Measurements from ENCODE around the gene EML6. TPM values are rescaled to one million over a fixed set of nuclear protein-coding genes. Genes with fewer than 3 reads are reported as not detected.
A peak's percentile ranks its signal among the peaks of the same experiment; 100 is the strongest.

EML6 gene
- total and polyA plus RNA-seq, 5 experiments from 2014 or later, result 0.03 to 3.3 (median 1.4) TPM; not detected in 2

DNA sequence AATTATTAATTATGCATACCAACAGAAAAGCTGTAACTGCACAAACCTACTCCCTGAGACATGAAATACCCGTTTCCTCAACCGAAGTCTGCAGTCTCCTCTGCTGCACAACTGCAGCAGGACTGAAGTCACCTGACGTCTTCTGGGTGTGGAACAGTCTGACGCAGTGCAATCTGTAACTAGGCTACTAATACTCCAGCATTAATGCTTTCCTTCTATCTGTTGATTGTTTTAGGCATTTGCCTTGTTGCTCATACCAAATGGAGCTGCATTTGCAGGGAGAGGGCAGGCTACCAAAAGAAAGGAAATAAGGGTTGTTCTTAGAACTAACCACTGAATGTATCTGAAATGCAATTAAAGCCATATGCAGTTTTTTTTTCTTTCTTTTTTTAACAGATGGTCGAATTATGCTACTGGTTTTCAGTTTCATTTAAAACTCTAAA, 286.7 kb downstream of the EML6 start:
- H3K27me3 Mint-ChIP-seq, result no peaks in the 10 kb centered on the region
- H3K27ac Mint-ChIP-seq, result peak overlapping the region; percentile 35 to 98 (median 93)
- POLR2A ChIA-PET, result interaction anchor here (0.6 to 1.6 kb wide), 5 partner anchors 40 to 509 kb away, joined by 3 to 7 read pairs (median 3); partner anchors contain the start of genes CFAP36 and RTN4
- DNase-seq (peak; percentile 9 to 66 (median 50)), ATAC-seq (peak; percentile 94 to 96)
- H3K4me3 Mint-ChIP-seq, result peak overlapping the region; percentile 82 to 100 (median 92)
- H3K36me3 Mint-ChIP-seq, result peaks cover 0 to 1% (median 0%) of the 10 kb centered on the region in 3 donors
- H3K9me3 Mint-ChIP-seq, result no peaks in the 10 kb centered on the region
- peaks cover 29 to 89% (median 64%) of the 10 kb centered on the region in 4 donors for H3K4me1 Mint-ChIP-seq

DNA sequence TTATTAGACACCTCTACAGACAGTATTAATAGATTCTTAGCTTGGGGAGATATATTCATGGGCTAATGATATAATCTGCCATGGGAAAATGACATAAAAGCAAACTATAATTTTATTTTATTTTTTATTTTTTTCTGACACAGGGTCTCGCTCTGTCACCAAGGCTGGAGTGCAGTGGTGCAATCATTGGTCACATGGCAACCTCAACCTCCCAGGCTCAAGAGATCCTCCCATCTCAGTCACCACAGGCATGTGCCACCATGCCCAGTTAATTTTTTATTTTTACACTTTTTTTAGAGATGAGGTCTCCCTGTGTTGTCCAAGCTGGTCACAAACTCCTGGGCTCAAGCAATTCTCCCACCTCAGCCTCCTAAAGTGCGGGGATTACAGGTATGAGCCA, 287.5 kb downstream of the EML6 start:
- H3K27me3 Mint-ChIP-seq, result no peaks in the 10 kb centered on the region
- peaks cover 0 to 1% (median 0%) of the 10 kb centered on the region in 3 donors for H3K36me3 Mint-ChIP-seq
- H3K4me3 Mint-ChIP-seq, result peak overlapping the region in 9 of 10 donors; percentile 55 to 100 (median 94)
- DNase-seq, result no peak
- POLR2A ChIA-PET, result interaction anchor here (0.7 to 1.6 kb wide), 3 partner anchors 9 to 165 kb away, joined by 3 to 7 read pairs (median 3); partner anchors contain the start of gene RTN4
- H3K4me1 Mint-ChIP-seq, result peaks cover 27 to 83% (median 62%) of the 10 kb centered on the region in 4 donors
- H3K9me3 Mint-ChIP-seq, result no peaks in the 10 kb centered on the region
- ATAC-seq, result no peak
- H3K27ac Mint-ChIP-seq, result peak overlapping the region; percentile 35 to 98 (median 93)

DNA sequence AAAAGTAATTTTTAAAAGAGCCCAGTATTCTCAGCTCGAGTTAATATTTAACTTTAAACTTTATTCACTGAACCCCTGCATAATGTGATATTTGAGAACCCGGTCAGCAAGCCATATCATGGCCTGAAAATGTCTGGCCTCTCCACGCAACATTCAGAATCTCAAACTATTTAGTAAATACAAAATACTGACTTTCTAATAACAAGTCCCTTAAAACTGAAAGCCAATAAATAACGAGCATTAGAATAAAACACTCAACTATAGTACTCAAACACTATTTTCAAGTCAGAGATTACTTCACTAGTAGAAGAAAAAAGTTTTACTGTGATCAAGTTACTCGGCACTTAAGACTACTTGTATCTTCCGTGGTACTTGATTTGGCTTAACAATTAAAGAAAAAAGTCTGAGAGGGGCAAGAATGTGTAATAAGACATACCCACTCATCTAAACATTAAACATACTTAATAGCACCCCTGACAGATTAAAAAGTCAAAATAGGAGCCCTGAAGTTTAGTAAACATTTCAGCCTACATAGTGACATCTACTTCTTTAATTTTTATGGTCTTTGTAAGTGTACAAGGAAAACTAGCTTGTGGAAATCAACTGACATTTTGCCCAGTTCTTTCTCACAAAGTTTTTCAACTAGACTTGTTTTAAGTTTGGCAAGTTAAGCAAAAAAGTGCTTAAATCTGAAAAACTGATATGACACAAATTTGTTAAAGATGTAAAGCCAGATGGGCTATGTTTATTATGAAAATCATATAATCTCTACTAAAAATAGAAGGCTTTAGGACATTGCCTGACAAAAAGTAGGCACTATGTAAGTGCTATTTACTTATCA, 288.6 kb downstream of the EML6 start:
- Mint-ChIP-seq H3K27me3 (no peaks in the 10 kb centered on the region), H3K4me1 (peaks cover 19 to 72% (median 50%) of the 10 kb centered on the region in 4 donors), H3K9me3 (no peaks in the 10 kb centered on the region), H3K27ac (peak overlapping the region; percentile 35 to 93 (median 75)), H3K36me3 (peaks cover 0 to 1% (median 0%) of the 10 kb centered on the region in 3 donors), H3K4me3 (peak overlapping the region in 6 of 10 donors; percentile 3 to 55 (median 24))
- DNase-seq, result no peak
- POLR2A ChIA-PET, result interaction anchor here (1.0 kb wide), 1 partner anchor 10 kb away, joined by 3 read pairs; no protein-coding TSS in a partner anchor
- ATAC-seq, result no peak

DNA sequence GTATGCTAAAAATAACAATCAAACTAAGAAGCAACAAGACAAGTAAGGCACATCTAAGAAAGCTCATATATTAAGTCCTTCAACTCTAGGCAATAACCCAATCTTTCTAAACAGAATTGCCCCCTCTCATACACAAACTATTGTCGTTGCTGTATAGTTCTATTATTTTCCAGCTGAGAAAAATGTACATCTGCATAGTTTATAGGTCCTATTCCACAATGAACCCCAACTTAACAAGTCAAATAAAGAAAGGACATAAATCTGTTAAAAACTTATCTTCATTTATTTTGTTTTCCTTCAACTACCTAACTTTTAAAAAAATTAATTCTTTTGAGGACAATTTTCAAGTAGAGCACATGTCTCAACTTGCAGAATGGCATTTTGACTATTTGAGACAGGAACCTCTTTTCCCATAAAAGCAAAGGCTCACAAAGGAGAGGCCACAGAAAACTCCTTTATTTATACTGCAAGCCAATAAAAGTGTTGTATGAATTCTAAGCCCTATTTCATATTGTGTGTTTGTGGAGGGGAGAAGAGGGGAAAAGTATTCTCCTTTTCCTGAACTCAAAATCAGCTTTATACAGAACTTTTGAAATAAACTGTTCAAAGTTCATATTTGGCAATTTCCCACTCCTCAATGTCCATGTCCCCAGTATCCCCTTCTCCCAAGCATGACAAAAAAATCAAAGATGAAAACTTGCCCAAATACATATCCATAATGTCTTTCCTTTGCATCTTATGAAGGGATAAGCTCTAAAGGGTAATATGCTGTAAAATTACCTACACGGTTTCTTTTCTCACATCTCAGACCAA, 289.4 kb downstream of the EML6 start:
- peak overlapping the region in 8 of 10 donors; percentile 61 to 93 (median 74) for H3K27ac Mint-ChIP-seq
- peaks cover 11 to 70% (median 47%) of the 10 kb centered on the region in 4 donors for H3K4me1 Mint-ChIP-seq
- peaks cover 0 to 1% (median 0%) of the 10 kb centered on the region in 3 donors for H3K36me3 Mint-ChIP-seq
- no peaks in the 10 kb centered on the region for H3K9me3 Mint-ChIP-seq
- no peaks in the 10 kb centered on the region for H3K27me3 Mint-ChIP-seq
- DNase-seq, result no peak
- POLR2A ChIA-PET, result interaction anchor here (1.2 kb wide), 1 partner anchor 159 kb away, joined by 4 read pairs; no protein-coding TSS in a partner anchor
- no peak for ATAC-seq
- H3K4me3 Mint-ChIP-seq, result peak overlapping the region in 4 of 10 donors; percentile 9 to 40 (median 22)

DNA sequence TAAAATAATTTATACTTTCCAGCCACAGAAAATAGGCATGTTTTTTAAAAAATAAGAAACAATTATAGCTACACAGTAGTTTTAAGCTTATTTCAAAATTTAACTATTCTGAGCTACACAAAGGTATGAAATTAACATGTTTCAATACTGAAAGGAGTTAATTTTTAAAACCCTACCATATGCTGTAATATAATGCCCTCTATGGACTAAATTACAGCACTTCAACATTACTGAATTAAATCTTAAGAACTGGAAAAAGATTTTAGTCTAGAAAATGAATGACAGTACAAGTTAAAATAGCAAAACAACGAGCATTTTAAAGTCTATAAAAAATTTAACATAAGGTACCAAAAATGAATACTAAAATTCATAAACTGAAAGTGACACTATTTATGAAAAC, 290.5 kb downstream of the EML6 start:
- peaks cover under 1 to 4% (median 2%) of the 10 kb centered on the region in 3 donors for H3K36me3 Mint-ChIP-seq
- peaks cover 11 to 69% (median 53%) of the 10 kb centered on the region in 4 donors for H3K4me1 Mint-ChIP-seq
- no peak overlapping the region for H3K4me3 Mint-ChIP-seq
- POLR2A ChIA-PET, result interaction anchor here (1.3 kb wide), 1 partner anchor 154 kb away, joined by 3 read pairs; no protein-coding TSS in a partner anchor
- DNase-seq, result no peak
- no peaks in the 10 kb centered on the region for H3K9me3 Mint-ChIP-seq
- no peaks in the 10 kb centered on the region for H3K27me3 Mint-ChIP-seq
- peak overlapping the region in 1 of 10 donors; percentile 86 for H3K27ac Mint-ChIP-seq
- ATAC-seq, result no peak

DNA sequence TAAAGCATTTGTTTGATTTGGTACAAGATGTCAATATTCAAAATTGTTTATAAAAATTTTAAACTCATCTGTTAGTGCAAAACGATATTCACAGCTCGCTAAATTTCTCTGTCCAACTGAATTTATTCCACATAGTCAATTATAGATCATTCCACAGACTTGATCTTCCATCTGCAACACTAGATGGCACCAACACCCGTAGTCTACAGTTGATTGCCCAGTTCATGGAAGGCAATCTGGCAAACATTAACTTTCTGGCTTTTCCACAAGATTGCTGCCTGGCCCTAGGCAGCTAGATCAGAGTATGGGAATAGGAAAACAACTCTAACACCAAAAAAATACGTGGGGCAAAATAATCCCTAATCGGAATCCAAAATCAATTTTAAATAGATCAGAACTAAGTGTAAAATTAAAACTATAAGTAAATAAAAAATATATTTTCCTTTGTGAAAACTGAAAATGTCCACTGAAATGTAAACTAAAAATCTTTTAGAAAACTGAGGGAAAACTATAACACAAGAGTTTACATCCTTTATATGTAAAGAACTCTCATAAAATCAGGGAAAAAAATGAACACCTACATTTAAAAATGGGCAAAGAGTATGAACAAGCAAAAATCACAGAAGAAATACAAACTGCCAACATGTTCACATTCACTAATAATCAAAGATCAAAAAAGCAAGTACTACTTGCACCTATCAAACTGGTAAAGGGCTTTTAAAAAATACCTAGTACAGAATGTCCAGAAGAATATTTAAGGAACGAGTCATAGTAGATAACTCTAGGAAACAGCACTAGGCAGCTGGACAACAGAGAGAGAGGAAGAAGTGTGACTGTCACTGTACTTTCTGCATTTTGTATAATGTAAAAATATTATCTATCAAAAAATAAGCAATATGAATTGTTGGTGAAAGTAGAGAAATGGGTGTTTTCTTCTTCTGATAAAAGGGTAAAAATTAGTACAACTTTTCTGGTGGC, 291.8 kb downstream of the EML6 start:
- Mint-ChIP-seq H3K4me1 (peaks cover 10 to 72% (median 55%) of the 10 kb centered on the region in 4 donors), H3K9me3 (peaks cover 0 to 13% (median 2%) of the 10 kb centered on the region in 9 donors), H3K36me3 (peaks cover 13 to 17% (median 15%) of the 10 kb centered on the region in 3 donors), H3K27ac (peak overlapping the region in 3 of 10 donors; percentile 4 to 74 (median 37)), H3K27me3 (no peaks in the 10 kb centered on the region), H3K4me3 (no peak overlapping the region)
- peak; percentile 25 to 41 for ATAC-seq
- POLR2A ChIA-PET, result interaction anchor here (0.6 to 0.7 kb wide), 2 partner anchors 169 to 680 kb away, joined by 4 read pairs; no protein-coding TSS in a partner anchor
- DNase-seq, result peak in 8 of 10 donors; percentile 11 to 71 (median 44)

DNA sequence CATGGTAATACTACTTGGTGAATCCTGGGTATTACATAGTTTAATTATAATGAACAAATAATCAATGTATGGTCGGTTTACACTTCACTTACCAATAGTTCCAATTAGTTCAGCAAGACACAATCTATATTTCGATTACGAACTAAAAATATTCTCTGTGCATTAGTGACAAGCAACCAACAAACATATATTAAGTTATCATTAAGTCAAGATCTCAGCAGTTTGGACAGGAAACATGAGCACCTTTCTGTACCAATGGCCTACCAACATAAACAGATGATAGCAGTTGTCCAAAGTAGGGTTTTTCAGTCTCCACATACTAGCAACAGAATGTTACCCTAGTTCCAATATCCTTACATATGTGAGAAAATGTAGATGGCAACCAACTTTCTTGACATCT, 294.0 kb downstream of the EML6 start:
- POLR2A ChIA-PET, result interaction anchor here (1.2 kb wide), 1 partner anchor 33 kb away, joined by 3 read pairs; the partner anchor contains the start of gene RTN4
- peaks cover 0 to 17% (median 2%) of the 10 kb centered on the region in 9 donors for H3K9me3 Mint-ChIP-seq
- peaks cover 10 to 56% (median 43%) of the 10 kb centered on the region in 4 donors for H3K4me1 Mint-ChIP-seq
- H3K27ac Mint-ChIP-seq, result peak overlapping the region in 2 of 10 donors; percentile 7 to 51
- peaks cover 17 to 22% (median 18%) of the 10 kb centered on the region in 3 donors for H3K36me3 Mint-ChIP-seq
- DNase-seq, result no peak
- H3K27me3 Mint-ChIP-seq, result no peaks in the 10 kb centered on the region
- no peak for ATAC-seq
- H3K4me3 Mint-ChIP-seq, result no peak overlapping the region

DNA sequence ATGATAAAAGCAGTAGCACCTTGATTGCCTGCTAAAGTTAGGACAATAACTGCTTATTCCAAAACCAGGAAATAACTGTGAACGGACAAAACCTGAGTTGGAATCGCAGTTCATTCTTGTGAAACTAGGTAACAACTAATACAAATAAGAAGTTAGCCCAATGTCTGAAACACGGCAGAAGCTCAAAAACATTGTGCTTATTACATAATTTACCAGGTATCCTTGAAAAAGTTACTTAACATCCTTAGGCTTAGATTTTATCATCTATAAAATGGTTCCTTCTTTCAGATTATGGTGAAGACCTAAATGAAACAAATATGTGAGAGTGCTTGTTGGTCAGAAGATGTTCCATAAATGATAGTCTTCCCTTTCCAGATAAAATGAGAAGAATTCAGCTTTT, 294.4 kb downstream of the EML6 start:
- H3K27ac Mint-ChIP-seq, result peak overlapping the region in 2 of 10 donors; percentile 7 to 51
- peaks cover 0 to 17% (median 2%) of the 10 kb centered on the region in 9 donors for H3K9me3 Mint-ChIP-seq
- no peak for ATAC-seq
- no peaks in the 10 kb centered on the region for H3K27me3 Mint-ChIP-seq
- peaks cover 17 to 22% (median 18%) of the 10 kb centered on the region in 3 donors for H3K36me3 Mint-ChIP-seq
- POLR2A ChIA-PET, result interaction anchor here (1.2 kb wide), 1 partner anchor 32 kb away, joined by 3 read pairs; the partner anchor contains the start of gene RTN4
- H3K4me1 Mint-ChIP-seq, result peaks cover 10 to 51% (median 39%) of the 10 kb centered on the region in 4 donors
- no peak for DNase-seq
- H3K4me3 Mint-ChIP-seq, result no peak overlapping the region

DNA sequence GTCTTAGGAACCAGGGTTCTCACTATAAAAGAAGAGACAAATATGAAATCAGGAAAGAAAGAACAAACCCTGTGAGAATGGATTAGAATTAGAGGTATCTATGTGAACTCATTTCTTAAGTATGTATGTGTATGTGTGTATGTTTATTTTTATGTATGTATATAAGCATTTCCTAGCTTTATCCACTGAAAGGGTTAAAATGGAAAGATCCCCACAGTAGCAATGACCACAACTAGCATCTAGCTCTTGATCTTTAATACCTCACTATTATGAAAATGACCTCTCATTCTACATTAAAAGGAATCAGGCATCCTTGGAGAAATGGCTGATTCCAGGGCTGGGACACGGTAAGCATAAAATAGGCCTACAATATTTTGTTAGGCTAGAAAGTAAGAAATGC, 295.2 kb downstream of the EML6 start:
- Mint-ChIP-seq H3K4me1 (peaks cover 6 to 44% (median 33%) of the 10 kb centered on the region in 4 donors), H3K36me3 (peaks cover 17 to 22% (median 18%) of the 10 kb centered on the region in 3 donors), H3K27me3 (no peaks in the 10 kb centered on the region), H3K27ac (peak overlapping the region in 2 of 10 donors; percentile 13 to 51), H3K4me3 (no peak overlapping the region), H3K9me3 (peaks cover 0 to 17% (median 2%) of the 10 kb centered on the region in 9 donors)
- ATAC-seq (no peak), DNase-seq (no peak)
- POLR2A ChIA-PET, result no interaction called here

DNA sequence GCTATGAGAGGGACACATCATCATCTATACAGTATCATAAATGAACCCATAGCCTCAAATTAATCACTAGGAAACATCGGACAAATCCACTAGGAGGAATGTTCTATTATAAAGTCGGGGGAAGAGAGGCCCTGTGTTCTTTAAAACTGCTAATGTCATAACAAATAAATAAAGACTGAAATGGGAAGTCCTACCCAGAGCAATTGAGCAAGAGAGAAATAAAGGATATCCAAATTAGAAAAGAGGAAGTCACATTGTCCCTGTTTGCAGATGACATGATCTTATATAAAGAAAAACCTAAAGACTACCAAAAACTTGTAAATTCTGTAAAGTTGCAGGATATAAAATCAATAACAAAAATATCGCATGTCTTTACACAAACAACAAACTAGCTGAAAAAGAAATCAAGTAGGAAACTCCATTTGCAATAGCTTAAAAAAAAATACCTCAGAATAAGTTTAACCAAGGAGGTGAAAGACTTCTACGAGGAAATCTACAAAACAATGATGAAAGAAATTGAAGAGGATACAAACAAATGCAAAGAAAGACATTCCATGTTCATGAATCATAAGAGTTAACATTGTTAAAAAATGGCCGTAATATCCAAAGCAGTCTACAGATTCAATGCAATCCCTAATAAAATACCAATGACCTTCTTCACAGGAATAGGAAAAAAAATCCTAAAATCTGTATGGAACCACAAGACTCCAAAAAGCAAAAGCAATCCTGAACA, 296.2 kb downstream of the EML6 start:
- POLR2A ChIA-PET, result no interaction called here

More for the DNA sequence above, 296.2 kb downstream of the EML6 start:
- peaks cover 17 to 22% (median 18%) of the 10 kb centered on the region in 3 donors for H3K36me3 Mint-ChIP-seq
- peak overlapping the region in 1 of 10 donors; percentile 20 for H3K4me3 Mint-ChIP-seq
- H3K9me3 Mint-ChIP-seq, result peaks cover 0 to 17% (median 2%) of the 10 kb centered on the region in 9 donors
- ATAC-seq, result no peak
- H3K27ac Mint-ChIP-seq, result peak overlapping the region in 7 of 10 donors; percentile 2 to 68 (median 16)
- DNase-seq, result no peak
- H3K27me3 Mint-ChIP-seq, result no peaks in the 10 kb centered on the region
- peaks cover 6 to 39% (median 31%) of the 10 kb centered on the region in 4 donors for H3K4me1 Mint-ChIP-seq
